ENCODE data around the gene MOK. TPM values are rescaled to one million over a fixed set of nuclear protein-coding genes. Genes with fewer than 3 reads are reported as not detected.

Gene MOK
- total RNA-seq, 2 experiments from 2014 or later = 0.88 to 1.4 TPM

DNA sequence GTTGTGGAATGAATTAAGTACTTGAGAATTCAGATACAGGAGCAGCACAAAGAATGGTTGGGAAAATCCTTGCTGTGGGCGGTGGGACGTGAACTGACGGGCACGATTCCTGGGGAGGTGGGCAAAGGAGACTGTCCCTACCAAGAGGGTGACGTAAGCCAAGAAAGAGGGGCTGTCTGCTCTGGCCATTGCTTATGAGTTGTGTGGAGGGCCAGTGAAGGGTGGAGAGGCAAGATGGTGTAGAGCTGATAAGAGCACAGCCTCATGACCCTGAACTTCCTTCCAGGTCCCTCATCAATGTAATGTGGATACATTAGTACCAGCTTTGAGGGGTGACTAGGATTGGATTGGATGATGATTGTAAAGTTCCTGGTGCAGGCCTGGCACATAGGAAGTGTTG, 115.1 kb downstream of the MOK start:
- ChIA-PET POLR2A (interaction anchor here (1.3 kb wide), 1 partner anchor 8 kb away, joined by 3 read pairs; no protein-coding TSS in a partner anchor), CTCF (no interaction called here)
- no peak for DNase-seq
- Mint-ChIP-seq H3K4me3 (no peak overlapping the region), H3K36me3 (ENCODE audit: low read depth) (peaks cover 2% of the 10 kb centered on the region), H3K9me3 (no peaks in the 10 kb centered on the region), H3K27ac (no peak overlapping the region), H3K27me3 (no peaks in the 10 kb centered on the region), H3K4me1 (peaks cover 6% of the 10 kb centered on the region)

- CTCF ChIA-PET = no interaction called here
- DNase-seq = no peak
- POLR2A ChIA-PET = interaction anchor here (0.8 kb wide), 1 partner anchor 48 kb away, joined by 3 read pairs; the partner anchor contains the start of gene WDR20
- no peaks in the 10 kb centered on the region for H3K27me3 Mint-ChIP-seq
- H3K4me1 Mint-ChIP-seq = peaks cover 23% of the 10 kb centered on the region
- no peaks in the 10 kb centered on the region for H3K36me3 Mint-ChIP-seq (ENCODE audit: low read depth)
- H3K4me3 Mint-ChIP-seq = no peak overlapping the region
- H3K27ac Mint-ChIP-seq = no peak overlapping the region
- no peaks in the 10 kb centered on the region for H3K9me3 Mint-ChIP-seq
Measured at GRCh38 chr14:102188187-102188586, 116.8 kb downstream of the MOK start.

DNA sequence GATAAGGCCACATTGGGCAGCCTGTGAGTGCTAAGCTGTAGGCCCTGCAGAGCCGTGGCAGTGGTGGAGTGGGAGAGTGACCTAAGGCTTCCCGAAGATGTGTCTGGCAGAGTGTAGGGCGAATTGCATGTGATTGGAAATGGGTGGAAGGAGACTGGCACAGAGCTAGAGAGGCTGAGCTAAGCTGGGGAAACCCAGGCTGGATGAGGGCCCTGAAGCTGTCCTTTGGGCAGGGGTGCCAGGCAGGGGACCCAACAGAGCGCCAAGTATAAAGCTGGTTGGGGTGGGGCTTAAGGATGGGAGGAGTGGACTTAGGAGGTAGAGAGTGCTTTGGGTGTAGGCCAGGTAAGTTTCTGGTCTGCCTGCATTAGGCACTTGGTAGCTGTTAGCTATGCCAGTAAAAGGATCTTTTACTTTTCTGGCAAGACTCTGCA, 117.4 kb downstream of the MOK start:
- no peak overlapping the region for H3K27ac Mint-ChIP-seq
- DNase-seq = no peak
- H3K4me1 Mint-ChIP-seq = peaks cover 26% of the 10 kb centered on the region
- H3K4me3 Mint-ChIP-seq = no peak overlapping the region
- H3K36me3 Mint-ChIP-seq (ENCODE audit: low read depth) = no peaks in the 10 kb centered on the region
- CTCF ChIA-PET = no interaction called here
- H3K27me3 Mint-ChIP-seq = no peaks in the 10 kb centered on the region
- POLR2A ChIA-PET = interaction anchor here (0.8 kb wide), 1 partner anchor 48 kb away, joined by 3 read pairs; the partner anchor contains the start of gene WDR20
- H3K9me3 Mint-ChIP-seq = no peaks in the 10 kb centered on the region

DNA sequence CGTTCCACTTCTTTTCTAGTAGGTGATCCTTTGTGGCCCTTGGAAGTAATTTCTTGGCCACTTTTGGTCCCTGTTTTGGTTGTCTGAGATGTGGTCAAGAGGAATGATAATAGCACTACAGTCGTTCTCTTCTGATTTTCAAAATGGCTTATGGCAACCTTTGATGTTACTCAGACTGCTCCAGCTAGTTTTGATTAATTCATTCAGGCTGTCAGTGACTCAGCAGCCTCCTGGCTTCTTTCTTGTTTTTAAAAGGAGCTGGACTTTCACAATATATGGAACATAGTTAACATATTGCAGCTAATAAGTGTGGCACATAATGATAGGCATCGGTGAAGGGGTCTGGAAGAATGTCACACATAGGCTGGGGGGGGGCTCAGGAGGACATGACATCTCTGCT, 117.9 kb downstream of the MOK start:
- ChIA-PET CTCF (no interaction called here), POLR2A (no interaction called here)
- Mint-ChIP-seq H3K27me3 (no peaks in the 10 kb centered on the region), H3K9me3 (no peaks in the 10 kb centered on the region), H3K4me1 (peaks cover 30% of the 10 kb centered on the region), H3K27ac (no peak overlapping the region), H3K36me3 (ENCODE audit: low read depth) (no peaks in the 10 kb centered on the region), H3K4me3 (no peak overlapping the region)
- DNase-seq = no peak

DNA sequence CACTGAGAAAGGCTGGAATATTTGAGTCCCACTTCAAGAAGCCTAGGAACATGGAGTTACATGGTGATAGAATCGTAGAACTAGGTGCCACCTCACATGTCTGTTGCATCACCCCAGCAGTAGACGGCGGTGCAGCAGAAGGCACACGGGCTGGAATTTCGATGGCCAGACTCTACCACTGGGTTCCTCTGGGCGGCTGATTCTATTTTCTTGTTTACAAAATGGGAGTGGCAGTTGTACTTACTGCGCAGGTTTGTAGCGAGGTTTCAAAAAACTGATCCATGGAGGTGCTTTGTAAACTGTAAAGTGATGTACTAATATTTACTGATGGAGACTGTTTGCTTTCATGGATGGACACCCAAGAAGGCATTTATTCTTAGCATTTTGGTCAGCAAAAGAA, 119.6 kb downstream of the MOK start:
- POLR2A ChIA-PET = no interaction called here
- H3K4me1 Mint-ChIP-seq = peaks cover 39% of the 10 kb centered on the region
- H3K27me3 Mint-ChIP-seq = no peaks in the 10 kb centered on the region
- no peak for DNase-seq
- H3K36me3 Mint-ChIP-seq (ENCODE audit: low read depth) = peaks cover 2% of the 10 kb centered on the region
- no peaks in the 10 kb centered on the region for H3K9me3 Mint-ChIP-seq
- CTCF ChIA-PET = no interaction called here
- H3K27ac Mint-ChIP-seq = no peak overlapping the region
- H3K4me3 Mint-ChIP-seq = no peak overlapping the region

GRCh38 chr14:102184316-102185035, 120.5 kb downstream of the MOK start:
- Mint-ChIP-seq H3K27me3 (no peaks in the 10 kb centered on the region), H3K9me3 (no peaks in the 10 kb centered on the region), H3K4me3 (no peak overlapping the region), H3K36me3 (ENCODE audit: low read depth) (peaks cover 3% of the 10 kb centered on the region), H3K4me1 (peaks cover 36% of the 10 kb centered on the region), H3K27ac (no peak overlapping the region)
- ChIA-PET CTCF (interaction anchor here (1.2 kb wide), 1 partner anchor 20 kb away, joined by 3 read pairs; no protein-coding TSS in a partner anchor), POLR2A (no interaction called here)
- no peak for DNase-seq

GRCh38 chr14:102183886-102184285, 121.1 kb downstream of the MOK start:
- Mint-ChIP-seq H3K27ac (no peak overlapping the region), H3K27me3 (no peaks in the 10 kb centered on the region), H3K4me1 (peaks cover 36% of the 10 kb centered on the region), H3K4me3 (no peak overlapping the region), H3K9me3 (no peaks in the 10 kb centered on the region), H3K36me3 (ENCODE audit: low read depth) (peaks cover 3% of the 10 kb centered on the region)
- POLR2A ChIA-PET = no interaction called here
- DNase-seq = no peak
- CTCF ChIA-PET = interaction anchor here (1.2 kb wide), 1 partner anchor 19 kb away, joined by 3 read pairs; no protein-coding TSS in a partner anchor

DNA sequence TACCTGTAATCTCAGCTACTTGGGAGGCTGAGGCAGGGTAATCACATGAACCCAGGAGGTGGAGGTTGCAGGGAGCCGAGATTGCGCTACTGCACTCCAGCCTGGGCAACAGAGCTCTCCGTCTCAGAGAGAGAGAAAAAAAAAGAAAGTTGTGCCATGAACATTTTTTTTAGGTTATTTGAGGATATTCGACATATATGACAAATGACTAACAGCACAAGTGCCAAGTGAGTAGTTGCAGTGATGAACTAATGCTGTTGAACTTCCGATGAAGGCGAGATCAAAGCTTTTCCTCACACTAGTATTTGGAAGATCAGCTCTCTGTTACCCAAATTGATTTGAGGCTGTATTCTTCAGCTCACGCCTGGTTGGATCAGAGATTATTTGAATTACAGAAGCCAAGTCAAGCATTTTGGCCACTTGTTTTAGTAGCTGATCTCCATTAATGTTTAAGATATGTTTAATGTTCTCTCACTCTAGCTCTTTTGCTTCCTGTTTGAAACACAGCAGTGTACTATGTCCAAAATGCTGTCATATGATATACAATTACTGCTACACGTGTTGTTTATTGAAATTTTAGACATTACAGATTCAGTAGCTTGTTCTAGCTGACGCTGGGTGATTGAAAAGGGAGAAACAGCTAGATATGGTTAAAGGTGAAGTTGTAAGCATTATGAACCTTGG, 121.9 kb downstream of the MOK start:
- DNase-seq = no peak
- Mint-ChIP-seq H3K36me3 (ENCODE audit: low read depth) (peaks cover 3% of the 10 kb centered on the region), H3K27ac (no peak overlapping the region), H3K4me3 (no peak overlapping the region), H3K9me3 (no peaks in the 10 kb centered on the region), H3K27me3 (no peaks in the 10 kb centered on the region), H3K4me1 (peaks cover 36% of the 10 kb centered on the region)
- ChIA-PET CTCF (no interaction called here), POLR2A (no interaction called here)

DNA sequence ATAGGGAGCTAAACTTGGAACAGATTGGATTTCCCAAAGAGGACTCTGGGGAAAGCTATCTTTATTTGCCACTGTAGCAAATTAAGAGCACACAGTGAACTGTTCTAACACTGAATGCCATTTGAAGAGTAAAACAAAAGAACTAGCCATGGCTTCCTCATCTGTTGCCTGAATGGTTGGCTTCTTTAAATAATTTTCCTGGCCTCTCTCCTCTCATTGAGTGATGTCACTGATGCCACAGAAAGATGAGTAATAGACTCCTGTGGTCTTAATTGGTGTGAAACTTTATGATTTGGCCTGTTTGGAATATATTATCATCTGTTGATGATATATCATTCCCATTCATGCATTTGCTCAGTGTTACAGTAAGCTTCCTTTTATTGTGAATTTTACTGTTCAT, 122.8 kb downstream of the MOK start:
- H3K36me3 Mint-ChIP-seq (ENCODE audit: low read depth) = peaks cover 3% of the 10 kb centered on the region
- H3K27me3 Mint-ChIP-seq = no peaks in the 10 kb centered on the region
- H3K4me3 Mint-ChIP-seq = no peak overlapping the region
- DNase-seq = no peak
- H3K9me3 Mint-ChIP-seq = no peaks in the 10 kb centered on the region
- peaks cover 38% of the 10 kb centered on the region for H3K4me1 Mint-ChIP-seq
- ChIA-PET CTCF (no interaction called here), POLR2A (interaction anchor here (0.9 to 1.0 kb wide), 2 partner anchors 8 to 11 kb away, joined by 3 read pairs; no protein-coding TSS in a partner anchor)
- no peak overlapping the region for H3K27ac Mint-ChIP-seq

GRCh38 chr14:102181187-102181586, 123.8 kb downstream of the MOK start:
- Mint-ChIP-seq H3K27ac (no peak overlapping the region), H3K4me1 (peaks cover 44% of the 10 kb centered on the region), H3K9me3 (peaks cover 3% of the 10 kb centered on the region), H3K27me3 (no peaks in the 10 kb centered on the region), H3K36me3 (ENCODE audit: low read depth) (peaks cover 8% of the 10 kb centered on the region), H3K4me3 (no peak overlapping the region)
- ChIA-PET CTCF (interaction anchor here (1.1 kb wide), 1 partner anchor 133 kb away, joined by 3 read pairs; no protein-coding TSS in a partner anchor), POLR2A (interaction anchor here (1.0 to 1.1 kb wide), 2 partner anchors 9 to 24 kb away, joined by 3 read pairs; no protein-coding TSS in a partner anchor)
- DNase-seq = no peak

DNA sequence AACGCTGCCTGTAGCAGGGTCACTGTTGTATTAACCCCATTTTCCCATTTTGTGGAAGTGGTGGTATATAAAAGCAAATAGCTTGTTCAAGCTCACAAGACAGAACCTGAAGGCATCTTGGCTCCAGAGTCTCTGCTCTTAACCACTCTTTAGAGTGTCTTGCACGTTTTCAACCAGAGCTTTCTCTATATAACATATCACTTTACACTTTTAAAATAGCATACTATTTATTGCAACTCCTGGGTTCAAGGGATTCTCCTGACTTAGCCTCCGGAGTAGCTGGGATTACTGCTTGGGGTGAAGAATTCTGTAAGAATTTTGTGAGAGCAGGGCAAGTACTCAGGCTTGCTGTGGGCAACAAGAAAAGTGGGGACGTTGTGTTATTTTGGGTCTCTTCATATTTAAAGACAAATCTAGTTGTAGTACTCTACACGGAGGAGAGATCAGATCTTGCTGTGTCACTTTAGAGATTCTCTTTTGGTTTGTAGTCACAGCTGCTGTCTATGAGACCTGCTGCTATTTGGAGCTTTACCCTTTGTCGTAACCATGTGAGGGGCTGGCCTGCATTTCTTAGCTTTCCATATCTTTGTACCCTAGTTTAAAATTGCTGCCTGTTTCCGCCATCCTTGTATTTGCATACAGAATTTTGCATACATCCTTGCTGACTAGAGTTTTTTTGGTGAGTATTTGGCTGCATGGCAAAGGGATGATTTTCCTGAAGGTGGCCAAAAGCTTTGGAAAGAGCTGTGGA, 124.5 kb downstream of the MOK start:
- peaks cover 6% of the 10 kb centered on the region for H3K9me3 Mint-ChIP-seq
- H3K4me3 Mint-ChIP-seq = no peak overlapping the region
- ChIA-PET POLR2A (no interaction called here), CTCF (interaction anchor here (1.1 kb wide), 1 partner anchor 134 kb away, joined by 3 read pairs; no protein-coding TSS in a partner anchor)
- no peaks in the 10 kb centered on the region for H3K27me3 Mint-ChIP-seq
- DNase-seq = no peak
- H3K4me1 Mint-ChIP-seq = peaks cover 50% of the 10 kb centered on the region
- no peak overlapping the region for H3K27ac Mint-ChIP-seq
- H3K36me3 Mint-ChIP-seq (ENCODE audit: low read depth) = peaks cover 9% of the 10 kb centered on the region

Measured in activated CD4-positive, alpha-beta memory T cell treated with anti-CD3 and anti-CD28 coated beads, Interleukin-2, amount 10 ng/mL, durations not matched to agents 7 days and 5 days (primary cell).